IPS-20b (cell line): ENCODE results near the gene TNS1.

ENCODE experiments used
- H3K27ac ChIP-seq: one replicate; pipeline ENCODE4 v1.5.1; 2013; ENCODE audit warnings: low read length
- H3K27me3 ChIP-seq: 2 replicates; pipeline ENCODE4 v1.6.1; 2013; ENCODE audit warnings: mild to moderate bottlenecking, low read length, inconsistent platforms; ENCODE audit not compliant: insufficient read depth
- H3K36me3 ChIP-seq: 2 replicates; pipeline ENCODE4 v1.6.1; 2013; ENCODE audit warnings: low read depth, mild to moderate bottlenecking, inconsistent platforms, low read length, moderate library complexity; ENCODE audit not compliant: insufficient read depth
- H3K4me1 ChIP-seq: 2 replicates; pipeline ENCODE4 v1.6.1; 2013; ENCODE audit warnings: mild to moderate bottlenecking, control low read depth, inconsistent platforms, low read length, moderate library complexity; ENCODE audit not compliant: insufficient read depth
- H3K4me3 ChIP-seq: 2 replicates; pipeline ENCODE4 v1.5.1; 2013; ENCODE audit warnings: mild to moderate bottlenecking, low read length, inconsistent platforms
- H3K9ac ChIP-seq: 2 replicates; pipeline ENCODE4 v1.6.1; 2013; ENCODE audit warnings: low read depth, mild to moderate bottlenecking, inconsistent platforms, low read length, moderate library complexity
- H3K9me3 ChIP-seq: 2 replicates; pipeline ENCODE4 v1.6.1; 2013; ENCODE audit warnings: mild to moderate bottlenecking, low read depth, low read length, inconsistent platforms; ENCODE audit not compliant: insufficient read depth

Gene TNS1

DNA sequence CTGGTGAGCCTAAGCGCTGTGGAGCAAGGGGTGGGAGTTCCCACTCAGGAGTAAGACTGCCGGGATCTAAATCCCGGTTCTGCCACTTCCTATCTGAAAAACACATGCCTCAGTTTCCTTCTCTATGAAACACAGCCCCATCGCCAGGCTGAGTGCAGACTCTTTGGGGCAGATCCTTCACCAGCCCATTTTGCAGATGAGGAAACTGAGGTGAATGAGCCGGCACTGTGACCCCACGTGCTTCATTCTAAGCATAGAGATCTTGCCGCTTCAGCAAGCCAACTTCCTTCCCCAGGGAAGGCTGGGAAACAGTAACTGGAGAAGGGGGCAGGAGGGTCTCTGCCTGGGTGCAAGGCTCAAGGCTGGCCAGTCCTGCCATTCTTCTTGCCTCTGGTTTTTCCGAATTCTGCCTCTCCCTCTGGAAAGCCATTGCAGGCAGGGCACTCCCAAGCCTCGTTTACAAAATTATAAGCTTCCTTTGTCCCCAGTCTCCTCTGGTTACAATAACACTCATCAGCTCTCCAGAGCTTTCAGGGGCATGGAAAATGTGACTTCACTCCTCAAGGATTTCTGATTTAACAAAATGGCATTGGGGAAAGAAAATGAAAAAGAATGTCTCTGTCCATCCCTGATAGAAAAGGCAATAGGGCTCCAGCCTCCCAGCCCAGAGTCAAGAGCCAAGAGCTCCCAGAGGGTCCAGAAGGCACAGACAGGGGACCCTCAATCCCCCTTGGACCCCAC is 249.2 kb downstream of the TNS1 start:
- Histone ChIP-seq H3K4me1 (no peaks in the 10 kb centered on the region; the same call in 1 of the 2 replicates), H3K4me3 (no peak overlapping the region), H3K36me3 (no peaks in the 10 kb centered on the region), H3K9me3 (no peaks in the 10 kb centered on the region), H3K9ac (no peak overlapping the region), H3K27ac (no peak overlapping the region), H3K27me3 (peaks cover 7% of the 10 kb centered on the region)

DNA sequence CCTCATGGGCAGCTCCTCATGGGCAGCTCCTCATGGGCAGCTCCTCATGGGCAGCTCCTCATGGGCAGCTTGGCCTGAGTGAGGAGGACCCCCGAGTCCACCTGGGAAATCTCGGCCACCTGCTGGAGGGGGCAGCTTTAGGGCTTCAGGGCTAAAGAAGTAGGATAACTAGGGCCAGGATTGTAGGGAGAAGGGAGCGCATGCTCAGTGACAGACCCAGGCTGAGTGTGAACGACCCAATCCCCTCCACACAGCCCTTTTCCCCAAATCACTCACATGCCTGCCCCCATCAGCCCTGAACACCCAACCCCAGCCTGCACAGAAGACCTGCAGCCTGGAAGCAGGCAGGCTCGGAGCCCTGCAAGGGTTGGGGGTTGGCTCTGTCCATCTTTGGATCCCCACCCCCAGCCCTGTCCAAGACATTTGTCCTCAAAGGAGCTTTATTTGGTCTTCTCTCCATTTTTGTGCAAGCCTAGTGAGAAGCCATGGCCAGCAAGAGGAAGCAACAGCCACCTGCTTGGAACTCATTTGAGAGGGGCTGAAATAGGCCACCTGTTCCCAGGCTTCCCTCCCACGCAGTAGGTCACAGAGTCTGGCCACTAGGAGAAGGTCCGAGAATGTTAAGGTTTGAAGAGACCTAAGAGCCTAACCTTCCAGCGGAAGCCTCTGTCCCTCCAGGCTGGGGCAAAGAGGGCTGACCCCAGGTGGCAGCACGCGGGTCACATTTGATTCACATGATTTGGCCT is 249.9 kb downstream of the TNS1 start:
- Histone ChIP-seq H3K9ac (no peak overlapping the region), H3K9me3 (no peaks in the 10 kb centered on the region), H3K27me3 (peaks cover 7% of the 10 kb centered on the region), H3K4me3 (no peak overlapping the region), H3K27ac (no peak overlapping the region), H3K4me1 (no peaks in the 10 kb centered on the region; the same call in 1 of the 2 replicates), H3K36me3 (no peaks in the 10 kb centered on the region)

DNA sequence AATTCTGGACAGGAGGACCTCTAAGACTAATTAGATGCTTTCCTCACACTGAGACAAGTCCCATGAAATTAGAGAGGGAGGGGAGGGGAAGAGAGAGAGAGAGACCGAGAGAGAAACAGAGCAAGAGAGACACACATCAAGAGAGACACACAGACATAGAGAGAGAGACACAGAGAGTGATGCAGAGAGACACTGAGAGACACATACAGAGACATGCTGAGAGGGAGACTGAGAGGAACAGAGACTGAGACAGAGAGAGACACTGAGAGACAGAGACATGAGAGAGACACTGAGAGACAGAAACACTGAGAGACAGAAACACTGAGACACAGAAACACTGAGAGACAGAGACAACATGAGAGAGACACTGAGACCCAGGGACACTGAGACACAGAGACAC is 250.8 kb downstream of the TNS1 start:
- no peak overlapping the region for H3K27ac ChIP-seq

DNA sequence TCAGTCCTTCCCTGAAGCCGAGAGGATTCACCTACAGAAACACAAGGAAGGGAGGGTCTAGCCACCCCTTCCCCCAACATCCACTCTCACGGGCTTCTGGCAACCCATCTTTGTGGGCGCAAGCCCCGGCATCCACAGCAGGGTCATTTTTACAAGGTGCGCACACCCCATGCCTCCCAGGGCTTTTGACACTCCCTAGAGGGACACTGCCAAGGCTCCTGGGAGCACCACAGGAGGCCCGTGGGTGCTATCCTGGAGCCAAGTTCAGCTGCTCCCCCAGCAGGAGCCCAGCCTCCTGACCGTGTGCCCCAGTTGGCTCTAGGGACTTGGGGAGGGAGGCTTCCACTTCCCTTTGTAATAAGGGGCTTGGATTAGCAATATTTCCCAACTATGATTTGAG is 251.6 kb downstream of the TNS1 start:
- Histone ChIP-seq H3K27me3 (peaks cover 5% of the 10 kb centered on the region), H3K4me3 (no peak overlapping the region), H3K36me3 (no peaks in the 10 kb centered on the region), H3K4me1 (no peaks in the 10 kb centered on the region; the same call in 1 of the 2 replicates), H3K27ac (no peak overlapping the region), H3K9me3 (no peaks in the 10 kb centered on the region), H3K9ac (no peak overlapping the region)

More for the DNA sequence above, 250.8 kb downstream of the TNS1 start:
- H3K4me3 ChIP-seq, result no peak overlapping the region
- no peak overlapping the region for H3K9ac ChIP-seq
- peaks cover 7% of the 10 kb centered on the region for H3K27me3 ChIP-seq
- no peaks in the 10 kb centered on the region; the same call in 1 of the 2 replicates for H3K4me1 ChIP-seq
- H3K36me3 ChIP-seq, result no peaks in the 10 kb centered on the region
- H3K9me3 ChIP-seq, result no peaks in the 10 kb centered on the region
